DMS153 treated with DMSO at 0.1 percent for 48 hours (cell line): ENCODE results near the gene ZNF543.
A peak's percentile ranks its signal among the peaks of the same experiment; 100 is the strongest.
"Not testable (repeated sequence)": the region's sequence is repeated elsewhere in the genome, so short reads cannot be mapped to it uniquely, and the experiment has no call there.

ENCODE experiments used
- DNase-seq: peaks from one replicate; lab custom pipeline; 2025; ENCODE audit not compliant: unreplicated experiment; lab: John Stamatoyannopoulos, UW

ZNF543 gene

GRCh38 chr19:57319869-57320179, 448 bp upstream of the ZNF543 start:
- DNase-seq: no peak

DNA sequence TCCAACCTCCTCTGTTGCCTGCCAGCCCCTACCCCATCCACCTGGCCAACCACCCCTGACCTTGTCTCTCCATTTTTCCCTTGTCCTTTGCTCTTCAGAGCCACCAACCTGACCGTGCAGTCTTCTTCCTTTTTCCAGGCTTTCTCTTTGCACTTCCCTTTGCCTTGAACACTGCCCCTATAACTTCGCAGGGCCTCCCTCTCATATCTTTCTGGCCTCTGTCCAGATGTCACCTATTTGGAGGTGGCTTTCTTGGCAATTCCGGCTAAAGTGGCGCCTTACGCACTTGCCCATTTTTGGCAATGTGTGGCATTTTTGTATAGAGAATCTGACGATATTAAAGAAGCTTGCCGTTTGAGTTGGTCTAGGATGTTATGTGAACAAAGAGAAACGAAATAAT, 844 bp downstream of the ZNF543 start:
- no peak for DNase-seq

DNA sequence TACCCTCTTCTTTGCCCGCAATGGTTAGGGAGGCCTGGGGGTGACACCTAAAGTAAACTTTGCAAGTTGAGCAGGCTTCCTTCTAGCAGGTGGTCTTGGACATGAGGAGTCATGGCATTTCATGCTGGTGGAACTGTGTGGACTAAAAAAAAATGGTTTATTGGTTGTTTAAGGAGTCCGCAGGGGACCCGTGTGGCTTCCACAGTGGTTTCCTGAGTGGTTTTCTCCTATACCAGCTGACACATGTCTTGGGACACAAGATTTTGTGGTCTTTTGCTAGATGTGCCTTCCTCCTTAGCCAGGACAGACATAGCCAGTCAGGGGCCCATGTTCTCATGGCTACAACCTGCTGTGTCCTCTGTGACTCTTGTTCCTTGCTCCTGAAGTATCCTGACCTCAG, 1.5 kb downstream of the ZNF543 start:
- no peak for DNase-seq

GRCh38 chr19:57324992-57325391, 4.7 kb downstream of the ZNF543 start:
- no peak for DNase-seq

DNA sequence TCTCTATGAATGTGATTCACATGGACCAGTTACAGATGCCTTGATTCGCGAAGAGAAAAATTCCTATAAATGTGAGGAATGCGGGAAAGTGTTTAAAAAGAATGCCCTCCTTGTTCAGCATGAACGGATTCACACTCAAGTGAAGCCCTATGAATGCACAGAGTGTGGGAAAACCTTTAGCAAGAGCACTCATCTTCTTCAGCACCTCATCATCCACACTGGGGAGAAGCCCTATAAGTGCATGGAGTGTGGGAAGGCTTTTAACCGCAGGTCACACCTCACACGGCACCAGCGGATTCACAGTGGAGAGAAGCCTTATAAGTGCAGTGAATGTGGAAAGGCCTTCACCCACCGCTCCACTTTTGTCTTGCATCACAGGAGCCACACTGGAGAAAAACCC, 7.7 kb downstream of the ZNF543 start:
- DNase-seq: no peak

GRCh38 chr19:57334191-57334590, 13.9 kb downstream of the ZNF543 start:
- no peak for DNase-seq

GRCh38 chr19:57338877-57339276, 18.6 kb downstream of the ZNF543 start:
- DNase-seq: no peak

DNA sequence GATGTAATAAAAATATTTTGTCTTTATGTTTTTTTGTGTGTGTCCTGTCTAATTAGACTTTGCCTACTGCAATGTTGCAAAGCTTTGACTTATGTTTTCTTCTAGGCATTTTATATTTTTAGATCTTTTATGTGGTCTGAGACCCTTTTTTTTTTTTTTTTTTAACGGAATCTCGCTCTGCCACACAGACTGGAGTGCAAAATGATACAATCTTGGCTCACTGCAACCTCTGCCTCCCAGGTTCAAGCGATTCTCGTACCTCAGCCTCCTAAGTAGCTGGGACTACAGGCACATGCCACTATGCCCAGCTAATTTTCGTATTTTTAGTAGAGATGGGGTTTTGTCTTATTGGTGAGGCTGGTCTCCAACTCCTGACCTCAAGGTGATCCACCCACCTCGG, 22.3 kb downstream of the ZNF543 start:
- DNase-seq: no peak

GRCh38 chr19:57348136-57348535, 27.9 kb downstream of the ZNF543 start:
- no peak for DNase-seq

DNA sequence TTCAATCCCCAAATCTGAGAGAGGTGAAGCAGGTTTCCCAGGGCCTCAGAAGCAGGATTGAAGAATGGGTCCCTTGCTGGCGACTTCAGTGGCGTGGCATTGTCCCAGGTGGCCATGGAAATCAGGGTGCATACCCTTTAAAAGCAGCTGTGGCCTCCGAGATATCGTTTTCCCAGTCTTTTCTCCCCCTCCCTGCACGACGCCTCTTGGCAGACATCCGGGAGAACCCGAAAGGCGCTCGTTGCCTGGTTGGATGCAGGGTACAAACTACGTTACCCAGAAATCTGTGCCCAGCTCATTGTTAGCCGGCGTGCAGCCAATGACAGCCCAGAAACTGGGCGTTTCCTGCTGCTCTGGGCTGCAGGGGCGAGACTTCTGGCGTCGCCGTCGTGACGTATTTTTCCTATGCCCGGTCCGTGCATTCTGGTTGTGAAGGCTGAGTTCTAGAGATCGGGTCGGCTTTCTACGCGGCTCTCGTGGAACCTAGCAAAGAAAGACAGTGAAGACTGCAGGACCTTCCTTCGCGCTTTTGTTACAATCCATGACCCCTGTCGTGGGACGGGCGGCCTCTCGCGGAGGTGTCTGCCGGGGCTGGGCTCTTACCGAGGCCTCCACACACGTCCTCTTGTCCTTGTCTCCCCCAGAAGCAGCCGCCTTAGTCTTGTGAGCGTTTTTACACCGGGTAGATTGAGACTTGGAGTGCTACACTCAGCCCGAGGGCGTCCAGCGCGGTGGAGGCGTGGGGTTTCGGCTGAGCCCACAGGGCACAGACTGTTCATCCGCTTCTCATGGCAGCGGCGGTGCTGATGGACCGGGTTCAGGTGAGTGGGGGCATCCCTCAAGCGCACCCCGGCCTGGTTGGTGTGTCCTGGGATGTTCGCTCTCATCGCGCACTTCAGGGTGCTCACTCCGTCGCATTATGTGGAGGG, 30.9 kb downstream of the ZNF543 start, which contains the start of gene ZNF304:
ZNF304 (plus strand) TSS at position 395 of the 929 bp plus-strand sequence; CDS start at position 789, 394 bp downstream.
- DNase-seq: peak; percentile 15

DNA sequence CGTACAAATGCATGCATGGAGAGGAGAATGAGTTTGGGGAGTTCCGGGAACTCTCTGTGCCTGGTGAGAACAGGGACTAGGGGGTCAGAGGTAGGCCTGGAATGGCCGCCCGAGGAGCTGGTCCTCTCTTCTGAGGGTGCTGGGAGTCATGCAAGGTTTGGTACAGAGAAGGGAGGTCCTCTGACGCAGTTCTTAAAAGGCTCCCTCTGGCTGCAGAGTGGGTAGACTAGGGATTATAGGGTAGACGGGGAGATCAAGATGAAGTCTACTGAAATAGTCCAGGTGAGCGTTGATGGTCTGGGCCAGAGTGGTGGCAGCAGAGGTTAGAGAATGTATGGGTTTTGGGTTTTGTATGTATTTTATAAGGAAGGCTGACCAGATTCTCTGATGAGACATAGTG, 31.6 kb downstream of the ZNF543 start:
- no peak for DNase-seq

DNA sequence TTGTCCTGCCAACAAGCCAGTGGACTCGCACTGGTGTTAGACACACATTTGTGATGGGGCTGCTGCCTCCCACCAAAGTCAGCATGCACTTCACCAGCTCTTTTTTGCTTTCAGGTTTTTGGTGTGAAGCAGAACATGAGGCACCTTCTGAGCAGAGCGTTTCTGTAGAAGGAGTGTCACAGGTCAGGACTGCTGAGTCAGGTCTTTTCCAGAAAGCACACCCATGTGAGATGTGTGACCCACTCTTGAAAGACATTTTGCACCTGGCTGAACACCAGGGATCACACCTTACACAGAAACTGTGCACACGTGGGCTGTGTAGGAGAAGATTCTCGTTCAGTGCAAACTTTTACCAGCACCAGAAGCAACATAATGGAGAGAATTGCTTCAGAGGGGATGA, 35.6 kb downstream of the ZNF543 start:
- DNase-seq: no peak

DNA sequence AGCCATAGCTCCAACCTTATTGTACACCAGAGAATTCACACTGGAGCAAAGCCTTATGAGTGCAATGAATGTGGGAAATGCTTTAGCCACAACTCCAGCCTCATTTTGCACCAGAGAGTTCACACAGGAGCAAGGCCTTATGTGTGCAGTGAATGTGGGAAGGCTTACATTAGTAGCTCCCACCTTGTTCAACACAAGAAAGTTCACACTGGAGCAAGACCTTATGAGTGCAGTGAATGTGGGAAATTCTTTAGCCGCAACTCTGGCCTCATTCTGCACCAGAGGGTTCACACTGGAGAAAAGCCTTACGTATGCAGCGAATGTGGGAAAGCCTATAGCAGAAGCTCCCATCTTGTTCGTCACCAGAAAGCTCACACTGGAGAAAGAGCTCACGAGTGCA, 37.1 kb downstream of the ZNF543 start:
- no peak for DNase-seq

- DNase-seq: no peak
Observed at GRCh38 chr19:57359300-57359699, 39.0 kb downstream of the ZNF543 start.

DNA sequence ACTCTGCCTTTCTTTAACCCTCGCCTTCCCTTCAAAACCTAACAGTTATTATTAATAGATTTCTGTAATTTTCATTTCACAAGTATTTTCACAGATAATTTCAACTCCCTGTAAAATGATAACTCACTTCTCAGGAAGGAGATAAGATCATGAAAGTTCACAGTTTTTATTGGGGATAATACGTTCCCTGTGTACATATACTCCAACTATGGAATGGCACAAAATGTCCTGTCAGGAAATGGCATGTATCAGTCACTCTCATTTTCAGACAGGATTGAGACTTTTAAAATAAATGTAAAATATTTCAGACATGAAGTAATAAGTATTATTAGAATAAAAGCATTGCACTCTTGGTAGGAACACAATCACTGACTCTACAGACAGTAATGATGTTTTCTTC, 42.1 kb downstream of the ZNF543 start:
- DNase-seq: no peak

DNA sequence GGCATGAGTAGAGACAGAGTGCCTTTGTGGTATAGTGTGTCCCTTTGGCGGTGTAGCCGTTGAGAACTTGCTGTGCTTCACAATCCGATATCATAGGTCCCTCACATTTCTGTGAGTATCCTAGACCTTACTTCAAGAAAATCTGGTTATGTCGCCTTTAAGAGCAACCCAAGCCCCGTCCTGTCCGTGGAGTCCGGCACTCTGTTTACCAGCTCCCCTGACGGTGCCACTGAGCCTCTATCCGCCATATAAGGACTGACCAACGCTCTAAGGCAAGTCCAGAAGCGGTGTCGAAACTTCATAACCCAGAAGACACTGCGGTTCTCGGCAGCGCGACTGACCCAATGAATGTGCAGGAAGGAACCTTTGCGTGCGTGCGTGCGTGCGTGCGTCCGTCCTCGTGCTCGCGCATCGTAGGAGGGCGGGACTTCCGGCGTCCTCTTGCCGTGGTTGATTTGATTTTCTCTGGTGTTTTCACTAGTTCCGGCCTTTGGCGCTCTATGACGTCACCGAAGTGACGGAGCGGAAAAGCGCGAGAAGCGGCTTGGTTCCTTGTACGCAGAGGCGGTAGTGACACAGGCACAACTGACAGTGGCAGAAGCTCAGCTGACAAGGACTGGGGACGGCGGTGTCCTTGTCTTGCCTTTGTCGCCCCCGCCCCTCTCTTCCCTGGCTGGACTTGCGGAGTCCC, 42.9 kb downstream of the ZNF543 start, which contains the start of the genes TRAPPC2B and ZNF547:
TRAPPC2B (plus strand) TSS at position 555 of the 691 bp plus-strand sequence. CDS start 1,283 bp downstream, outside the sequence.
ZNF547 (plus strand) TSS at position 555 of the 691 bp plus-strand sequence. CDS start 5,005 bp downstream, outside the sequence.
- peak; percentile 51 for DNase-seq

- DNase-seq: no peak
Observed at GRCh38 chr19:57363688-57364181, 43.5 kb downstream of the ZNF543 start.

DNA sequence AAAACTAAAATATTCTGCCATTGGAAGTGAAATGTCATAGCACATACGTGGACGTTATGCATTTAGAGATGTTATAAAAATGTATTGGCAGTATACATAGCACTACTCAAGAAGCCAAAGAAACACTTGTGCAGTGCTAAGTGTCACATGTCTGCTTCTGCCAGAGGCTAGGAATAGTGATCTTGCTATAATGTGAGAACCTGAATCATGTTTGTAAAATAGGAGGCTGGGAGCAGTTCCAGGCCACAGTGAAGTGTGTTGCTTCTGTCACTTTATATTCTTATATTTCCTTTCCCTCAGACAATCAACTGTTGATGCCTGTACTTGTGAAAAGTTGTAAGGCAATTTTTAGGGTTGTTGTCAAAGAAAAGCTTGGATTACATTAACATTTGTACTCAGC, 46.5 kb downstream of the ZNF543 start:
- DNase-seq: no peak

DNA sequence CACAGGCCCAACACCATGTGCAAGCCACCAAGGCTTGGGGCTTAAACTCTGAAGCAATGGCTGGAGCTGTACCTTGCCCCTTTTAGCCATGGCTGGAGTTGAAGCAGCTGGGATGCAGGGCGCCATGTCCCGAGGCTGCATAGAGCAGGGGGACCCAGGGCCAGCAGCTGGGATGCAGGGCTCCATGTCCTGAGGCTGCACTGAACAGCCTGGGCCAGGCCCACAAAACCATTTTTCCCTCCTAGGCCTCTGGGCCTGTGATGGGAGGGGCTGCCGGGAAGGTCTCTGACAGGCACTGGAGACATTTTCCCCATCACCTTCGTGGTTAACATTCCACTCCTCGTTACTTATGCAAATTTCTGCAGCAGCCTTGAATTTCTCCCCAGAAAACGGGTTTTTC, 53.9 kb downstream of the ZNF543 start:
- no peak for DNase-seq

GRCh38 chr19:57374647-57375046, 54.4 kb downstream of the ZNF543 start:
- DNase-seq: not testable (repeated sequence)

GRCh38 chr19:57376151-57376550, 55.9 kb downstream of the ZNF543 start:
- DNase-seq: no peak
